ENCODE measurements around the gene ELP4.

Gene ELP4

GRCh38 chr11:31779374-31779791, 269.8 kb downstream of the ELP4 start:
- no peak for DNase-seq (ENCODE audit: low spot score)

GRCh38 chr11:31780078-31780477, 270.5 kb downstream of the ELP4 start:
- DNase-seq (ENCODE audit: low spot score) = no peak

GRCh38 chr11:31780480-31780971, 271.0 kb downstream of the ELP4 start:
- no peak for DNase-seq (ENCODE audit: low spot score)

- no peak for DNase-seq (ENCODE audit: low spot score)
These were observed 272.7 kb downstream of the ELP4 start for GRCh38 chr11:31782257-31782656.

- no peak for DNase-seq (ENCODE audit: low spot score)
These were observed 273.7 kb downstream of the ELP4 start for GRCh38 chr11:31783252-31783651.

- DNase-seq (ENCODE audit: low spot score) = no peak
These were observed 275.0 kb downstream of the ELP4 start for GRCh38 chr11:31784611-31785010.

- no peak for DNase-seq (ENCODE audit: low spot score)
These were observed 277.6 kb downstream of the ELP4 start for GRCh38 chr11:31786996-31787685.

GRCh38 chr11:31788085-31788484, 278.5 kb downstream of the ELP4 start:
- no peak for DNase-seq (ENCODE audit: low spot score)

- DNase-seq (ENCODE audit: low spot score) = no peak
These were observed 281.1 kb downstream of the ELP4 start for GRCh38 chr11:31790649-31791048.

GRCh38 chr11:31792036-31792435, 282.5 kb downstream of the ELP4 start:
- no peak for DNase-seq (ENCODE audit: low spot score)

- DNase-seq (ENCODE audit: low spot score) = no peak
These were observed 282.9 kb downstream of the ELP4 start for GRCh38 chr11:31792456-31792855.

GRCh38 chr11:31793264-31793663, 283.7 kb downstream of the ELP4 start:
- DNase-seq (ENCODE audit: low spot score) = no peak

GRCh38 chr11:31794548-31794947, 285.0 kb downstream of the ELP4 start:
- DNase-seq (ENCODE audit: low spot score) = no peak

- no peak for DNase-seq (ENCODE audit: low spot score)
These were observed 286.3 kb downstream of the ELP4 start for GRCh38 chr11:31795706-31796498.

- no peak for DNase-seq (ENCODE audit: low spot score)
These were observed 287.1 kb downstream of the ELP4 start for GRCh38 chr11:31796499-31797189.

GRCh38 chr11:31797190-31798056, 287.9 kb downstream of the ELP4 start:
- no peak for DNase-seq (ENCODE audit: low spot score)

GRCh38 chr11:31798057-31798553, 288.5 kb downstream of the ELP4 start:
- DNase-seq (ENCODE audit: low spot score) = no peak

GRCh38 chr11:31798554-31799434, 289.2 kb downstream of the ELP4 start:
- DNase-seq (ENCODE audit: low spot score) = no peak

GRCh38 chr11:31799435-31800397, 290.1 kb downstream of the ELP4 start:
- no peak for DNase-seq (ENCODE audit: low spot score)
